Pons (tissue), 1 donor: ENCODE results near the gene VENTX.
"Not testable (repeated sequence)": the region's sequence is repeated elsewhere in the genome, so short reads cannot be mapped to it uniquely, and the experiment has no call there.

Experiments
- DNase-seq: peaks from one replicate; pipeline ENCODE4 v3.0.0-alpha.2; 2016; ENCODE audit warnings: low spot score

VENTX gene

DNA sequence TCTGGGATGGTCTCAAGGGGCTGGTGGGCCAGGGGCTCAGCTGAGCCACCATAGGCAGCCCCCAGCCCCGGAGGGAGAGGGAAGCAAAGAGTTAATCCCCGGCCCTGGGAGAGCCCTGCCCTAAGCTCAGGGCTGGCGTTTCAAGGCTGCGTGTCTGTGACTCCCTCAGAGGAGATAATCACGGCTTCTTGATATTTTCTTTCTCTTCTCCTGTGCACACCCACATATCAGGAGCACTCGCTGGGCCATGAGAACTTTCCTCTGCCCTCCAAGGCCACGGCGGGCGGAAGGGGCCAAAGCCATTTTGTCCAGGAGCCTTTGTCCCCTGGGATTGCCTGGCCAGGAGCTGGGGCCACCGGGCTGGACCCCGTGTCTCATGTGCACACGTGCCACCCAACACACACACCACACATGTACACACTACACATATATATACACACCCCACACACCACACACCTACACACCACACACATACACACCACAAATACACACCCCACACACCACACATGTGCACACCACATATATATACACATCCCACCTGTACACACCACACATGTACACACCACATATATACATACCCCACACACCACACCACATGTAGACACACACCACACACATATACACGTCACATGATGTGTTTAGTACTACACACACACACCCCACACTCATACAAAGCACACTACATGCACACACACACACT is 16.9 kb downstream of the VENTX start:
- DNase-seq, result no peak

DNA sequence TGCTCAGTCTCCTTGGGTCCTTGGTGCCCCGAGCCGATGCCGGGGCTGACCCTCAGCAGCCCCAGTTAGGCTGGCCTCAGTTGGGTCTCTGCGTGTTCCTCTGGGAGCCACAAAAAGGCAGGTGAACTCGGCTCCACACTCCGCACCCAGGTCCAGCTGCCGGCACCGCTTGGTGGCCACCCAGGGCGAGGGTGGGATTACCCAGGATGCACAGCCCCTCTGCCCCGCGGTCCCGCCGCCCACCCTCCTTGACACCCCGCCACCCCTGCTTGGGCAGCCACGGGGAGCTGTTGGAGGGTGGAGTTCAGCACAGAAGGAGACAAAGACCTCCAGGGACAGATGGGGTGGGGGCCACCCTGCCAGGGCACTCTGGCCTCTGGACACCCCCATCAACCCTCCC is 17.7 kb downstream of the VENTX start:
- no peak for DNase-seq

DNA sequence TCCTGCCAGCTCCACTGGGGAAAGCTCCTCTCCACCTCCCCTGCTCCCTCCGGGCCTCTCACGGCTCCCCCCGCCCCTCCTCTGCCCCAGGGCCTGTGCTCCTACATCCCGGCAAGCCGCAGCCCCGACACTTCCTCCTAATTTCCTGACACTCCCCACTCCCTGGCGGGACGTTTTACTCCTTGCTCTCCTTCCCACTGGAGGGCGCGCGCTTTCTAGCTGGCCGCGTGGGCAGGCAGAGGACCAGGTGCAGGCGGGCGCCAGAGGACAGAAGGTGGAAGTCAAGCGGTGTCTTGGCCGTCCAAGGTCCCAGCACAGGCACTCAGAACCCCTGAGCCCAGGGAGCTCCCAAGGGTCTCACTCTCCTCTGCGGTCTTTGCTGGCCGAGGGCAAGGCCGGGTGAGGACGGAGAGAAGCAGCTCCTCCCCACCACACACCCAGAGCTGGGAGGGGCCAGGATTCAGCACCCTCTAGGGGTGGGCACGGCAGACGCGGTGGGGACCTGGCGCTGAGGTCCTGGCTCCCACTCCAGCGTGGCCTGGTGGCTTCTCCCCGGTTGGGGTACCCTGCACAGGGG is 19.9 kb downstream of the VENTX start:
- peak; percentile 17 for DNase-seq

DNA sequence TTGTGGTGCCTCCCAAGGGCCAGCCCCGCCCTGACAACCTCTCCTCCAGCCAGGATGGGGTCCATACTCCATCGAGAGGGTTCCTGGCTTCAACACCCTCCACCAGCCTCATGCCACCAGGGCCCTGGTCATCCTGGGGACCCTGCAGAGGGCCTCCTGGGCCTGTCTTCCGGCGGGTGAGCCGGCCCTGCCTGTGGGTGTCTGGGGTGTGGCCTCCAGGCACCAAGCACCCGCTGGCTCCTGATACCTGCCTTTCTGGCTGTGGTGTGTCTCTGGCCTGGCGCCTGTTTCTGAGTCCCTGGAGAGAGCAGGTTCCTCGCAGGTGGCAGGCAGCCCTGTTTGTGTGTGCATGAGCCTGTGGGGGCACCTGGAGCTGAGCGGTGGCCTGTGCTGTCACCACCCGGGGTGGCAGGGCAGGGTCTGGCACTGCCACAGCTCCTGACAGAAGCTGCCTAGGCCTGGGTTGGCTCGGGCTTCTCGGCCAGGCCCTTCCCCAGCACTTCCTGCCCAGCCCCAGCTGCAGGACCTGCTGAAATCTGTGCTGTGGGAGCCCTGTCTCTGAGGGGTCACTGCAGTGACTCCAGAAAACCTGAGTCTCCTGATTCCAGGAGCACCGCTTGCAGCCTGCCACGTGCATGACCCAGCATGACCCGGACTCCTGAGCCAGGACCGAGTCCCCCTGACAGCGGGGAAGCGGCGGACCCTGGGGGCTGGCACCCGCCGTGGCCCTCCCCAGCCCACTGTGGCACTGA is 20.6 kb downstream of the VENTX start:
- DNase-seq, result no peak

DNA sequence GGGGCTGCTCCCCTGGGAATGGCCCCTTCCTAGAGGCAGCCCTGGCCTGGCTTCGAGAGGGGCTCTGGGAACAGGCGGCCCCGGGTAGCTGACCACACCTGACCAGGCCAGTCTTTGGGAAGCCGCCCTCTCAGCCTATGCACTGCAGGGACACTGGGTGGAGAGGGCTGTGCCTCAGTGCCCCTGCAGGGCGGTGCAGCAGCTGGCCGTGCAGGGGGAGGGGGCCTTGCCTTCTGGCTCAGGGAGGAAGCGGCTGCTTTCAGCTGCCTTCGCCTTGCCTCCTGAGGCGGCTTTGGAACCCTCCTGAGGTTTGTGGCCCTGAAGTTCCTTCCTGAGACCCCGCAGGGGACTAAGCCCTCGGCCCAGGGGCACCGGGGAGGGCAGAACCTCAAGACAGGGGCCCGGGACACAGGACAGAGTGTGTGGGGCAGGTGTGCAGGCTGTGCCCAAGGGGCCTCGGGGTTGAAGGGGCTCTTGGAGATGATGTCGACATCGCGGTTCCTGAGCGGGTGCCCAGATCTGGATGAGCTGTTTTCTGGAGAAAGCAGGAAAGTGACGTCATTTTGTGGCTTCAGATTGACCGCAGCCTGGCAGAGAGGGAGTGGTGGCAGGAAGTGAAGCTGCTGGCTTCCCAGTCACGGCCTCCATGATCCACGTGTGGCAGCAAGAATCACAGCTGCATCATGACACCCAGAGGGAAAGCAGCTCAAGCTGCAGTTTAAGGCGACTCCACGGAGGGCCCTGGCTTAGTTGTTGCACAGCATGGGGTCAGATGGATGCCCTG is 21.4 kb downstream of the VENTX start:
- DNase-seq, result peak; percentile 75

DNA sequence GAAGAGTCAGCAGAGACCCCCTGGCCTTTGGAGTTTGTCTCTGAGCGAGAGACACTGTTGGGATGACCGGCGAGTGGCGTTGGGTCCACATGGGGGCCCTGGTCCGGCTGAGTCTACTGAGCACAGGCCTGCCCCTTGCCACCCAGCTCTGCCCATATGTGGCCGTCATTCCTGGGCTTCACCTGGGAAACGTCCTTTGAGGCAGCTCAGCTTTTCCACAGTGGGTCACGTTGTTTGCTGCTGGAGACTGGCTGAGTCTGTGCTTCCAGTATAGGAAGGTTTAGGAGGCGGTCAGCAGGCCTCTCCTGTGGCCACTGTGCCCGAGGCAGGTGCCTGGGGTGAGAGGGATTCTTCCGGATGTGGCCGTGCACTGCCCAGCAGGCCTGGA is 21.9 kb downstream of the VENTX start:
- DNase-seq, result no peak

DNA sequence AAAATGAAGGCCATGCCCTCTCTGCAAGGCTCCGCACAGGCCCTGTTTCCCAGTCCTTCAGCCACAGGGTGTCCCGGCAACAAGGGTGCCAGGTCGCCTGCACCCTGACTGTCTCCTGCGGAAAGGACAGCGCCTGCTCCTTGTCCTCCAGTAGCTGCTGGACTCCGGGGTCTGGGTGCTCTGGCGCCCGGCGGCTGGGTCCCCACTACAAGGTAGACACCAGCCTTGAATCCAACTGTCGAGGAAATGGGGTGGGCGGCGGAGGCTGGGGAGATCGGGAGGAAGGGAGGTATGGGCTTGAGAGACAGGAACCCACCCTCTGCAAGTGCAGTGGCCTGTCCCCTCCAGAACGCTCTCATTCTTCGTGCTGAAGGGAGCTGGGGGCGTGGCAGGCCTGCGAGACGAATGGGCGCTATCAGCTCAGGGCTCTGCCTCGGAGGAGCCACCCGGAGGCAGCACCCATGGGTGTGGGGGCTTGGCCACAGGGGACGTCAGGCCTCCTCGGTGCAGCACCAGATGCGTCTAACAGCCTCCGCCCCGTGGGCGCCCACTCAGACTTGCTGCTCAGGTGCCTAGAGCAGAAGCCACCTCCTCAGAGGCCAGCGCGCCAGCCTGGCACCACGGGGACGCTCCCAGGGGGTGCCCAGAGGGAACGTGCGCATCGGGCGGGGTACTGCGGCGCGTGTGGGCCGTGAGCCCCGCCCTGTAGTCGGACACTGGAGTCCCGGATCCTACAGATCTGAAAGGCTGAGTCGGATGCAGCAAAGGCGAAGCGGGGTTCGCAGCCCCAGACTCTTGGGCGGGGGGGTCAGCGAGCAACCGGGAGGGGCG is 23.5 kb downstream of the VENTX start:
- DNase-seq, result peak; percentile 20

DNA sequence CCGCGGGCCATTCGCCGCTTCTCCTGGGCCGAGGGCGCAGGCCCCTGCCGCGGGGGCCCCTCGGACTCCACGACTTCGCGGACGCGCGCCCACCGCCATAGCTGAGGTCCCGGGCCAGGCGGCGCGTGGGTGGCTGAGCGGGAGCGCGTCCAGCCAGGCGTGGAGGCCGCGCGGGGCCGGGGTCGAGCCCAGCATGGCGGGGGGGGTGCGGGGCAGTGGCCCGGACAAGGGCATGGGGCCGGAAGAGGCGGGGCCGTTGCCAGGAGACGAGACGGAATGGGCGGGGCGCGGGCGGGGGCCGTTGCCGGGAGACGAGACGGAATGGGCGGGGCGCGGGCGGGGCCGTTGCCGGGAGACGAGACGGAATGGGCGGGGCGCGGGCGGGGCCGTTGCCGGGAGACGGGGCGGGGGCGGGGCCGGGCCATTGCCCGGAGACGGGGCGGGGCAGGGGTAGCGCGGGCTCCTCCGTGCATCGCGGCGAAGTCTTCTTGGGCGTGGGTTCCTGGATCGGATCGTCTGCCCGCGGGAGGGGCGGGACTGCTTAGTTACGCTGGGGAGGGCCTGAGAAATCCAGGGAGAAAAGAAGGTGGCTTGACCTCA is 24.2 kb downstream of the VENTX start:
- peak; percentile 48 for DNase-seq

DNA sequence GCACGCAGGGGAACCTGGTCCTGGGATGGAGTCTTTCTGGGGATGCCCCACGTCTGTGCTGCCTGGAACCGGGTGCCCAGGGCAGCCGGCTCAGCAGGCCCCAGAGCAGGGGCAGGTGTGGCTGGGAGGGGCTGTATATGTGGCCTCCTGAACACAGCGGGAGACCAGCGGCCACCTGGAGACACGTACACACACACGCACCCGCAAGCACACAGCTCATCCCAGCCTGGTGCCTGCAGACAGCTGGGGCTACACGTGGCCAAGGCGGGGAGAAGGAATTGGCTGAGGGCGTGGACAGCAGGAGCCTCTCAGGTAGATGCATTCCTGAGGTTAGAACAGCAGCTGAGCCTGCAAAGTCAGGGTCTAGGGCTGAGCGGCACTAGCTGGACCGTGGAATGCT is 25.0 kb downstream of the VENTX start:
- no peak for DNase-seq

DNA sequence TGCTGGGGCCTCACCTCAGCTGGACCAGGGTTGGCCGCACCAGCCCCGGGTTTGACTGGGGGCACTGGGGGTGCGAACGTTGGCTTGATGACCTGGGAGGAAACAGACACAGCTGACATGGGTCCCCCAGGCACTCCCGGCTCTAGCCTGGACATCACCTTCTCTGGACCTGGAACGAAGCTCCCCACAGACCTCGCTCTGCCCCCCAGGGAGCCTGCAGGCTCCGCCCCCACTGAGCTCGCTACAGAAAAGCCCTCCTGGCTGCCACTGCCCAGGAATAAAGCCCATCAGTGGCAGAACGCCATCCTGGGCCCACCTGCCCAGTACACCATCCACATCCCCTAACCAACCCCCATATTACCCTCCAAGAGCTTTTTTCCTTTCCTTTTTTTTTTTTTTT is 26.0 kb downstream of the VENTX start:
- no peak for DNase-seq

DNA sequence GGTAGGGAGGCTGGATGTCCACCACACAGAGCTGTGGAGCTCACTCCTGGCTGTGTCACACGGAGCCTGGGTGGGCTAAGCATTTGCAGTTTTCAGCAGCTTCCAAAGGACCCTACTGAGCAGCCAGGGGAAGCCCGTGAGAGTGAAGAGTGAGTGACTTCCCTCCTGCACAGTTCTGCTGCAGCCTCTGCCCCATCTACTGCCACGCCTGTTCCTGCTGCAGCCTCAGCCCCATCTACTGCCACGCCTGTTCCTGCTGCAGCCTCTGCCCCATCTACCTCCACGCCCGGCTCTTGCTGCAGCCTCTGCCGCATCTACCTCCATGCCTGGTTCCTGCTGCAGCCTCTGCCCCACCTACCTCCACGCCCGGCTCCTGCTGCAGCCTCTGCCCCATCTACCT is 26.8 kb downstream of the VENTX start:
- no peak for DNase-seq

DNA sequence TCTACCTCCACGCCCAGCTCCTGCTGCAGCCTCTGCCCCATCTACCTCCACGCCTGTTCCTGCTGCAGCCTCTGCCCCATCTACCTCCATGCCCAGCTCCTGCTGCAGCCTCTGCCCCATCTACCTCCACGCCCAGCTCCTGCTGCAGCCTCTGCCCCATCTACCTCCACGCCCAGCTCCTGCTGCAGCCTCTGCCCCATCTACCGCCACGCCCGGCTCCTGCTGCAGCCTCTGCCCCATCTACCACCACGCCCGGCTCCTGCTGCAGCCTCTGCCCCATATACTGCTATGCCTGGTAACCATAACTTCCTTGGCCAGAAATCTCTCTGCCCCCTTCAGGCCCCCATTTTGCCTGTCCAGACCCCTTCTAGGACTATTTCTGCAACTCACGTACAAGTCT is 27.4 kb downstream of the VENTX start:
- not testable (repeated sequence) for DNase-seq

DNA sequence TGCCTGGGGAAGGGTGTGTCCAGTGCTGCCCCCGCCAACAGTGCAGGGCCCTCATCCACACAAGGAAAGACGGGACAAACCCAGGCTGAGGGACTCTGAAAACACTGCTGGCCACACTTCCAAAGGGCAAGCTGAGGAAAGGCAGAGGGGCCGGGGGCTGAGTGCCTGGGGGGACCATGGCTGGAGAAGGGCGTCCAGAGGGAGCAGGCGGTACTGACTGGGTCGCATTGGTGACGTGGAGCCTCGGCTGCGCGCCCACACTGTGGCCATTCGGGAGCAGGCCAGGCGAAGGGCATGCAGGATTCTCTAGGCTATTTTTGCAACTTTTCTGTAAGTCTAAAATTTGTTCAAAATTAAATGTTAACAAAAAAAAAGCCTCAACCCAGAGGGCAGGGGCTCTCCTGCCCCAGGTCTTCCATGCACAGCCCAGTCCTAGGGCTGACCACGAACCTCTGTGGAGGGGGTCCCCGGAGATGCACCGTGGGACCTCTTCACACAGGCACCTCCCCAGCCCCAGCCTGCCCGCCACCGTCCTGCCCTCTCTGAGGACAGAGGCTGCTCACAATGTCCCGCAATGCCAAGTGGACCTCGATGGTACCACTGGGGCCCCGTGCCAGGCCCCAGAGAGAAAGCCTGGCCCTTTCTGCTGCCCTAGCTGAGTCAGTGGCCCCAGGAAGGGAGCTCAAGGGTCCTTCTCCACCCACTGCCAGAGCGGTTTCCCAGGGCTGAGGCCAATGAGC is 28.6 kb downstream of the VENTX start:
- DNase-seq, result no peak

DNA sequence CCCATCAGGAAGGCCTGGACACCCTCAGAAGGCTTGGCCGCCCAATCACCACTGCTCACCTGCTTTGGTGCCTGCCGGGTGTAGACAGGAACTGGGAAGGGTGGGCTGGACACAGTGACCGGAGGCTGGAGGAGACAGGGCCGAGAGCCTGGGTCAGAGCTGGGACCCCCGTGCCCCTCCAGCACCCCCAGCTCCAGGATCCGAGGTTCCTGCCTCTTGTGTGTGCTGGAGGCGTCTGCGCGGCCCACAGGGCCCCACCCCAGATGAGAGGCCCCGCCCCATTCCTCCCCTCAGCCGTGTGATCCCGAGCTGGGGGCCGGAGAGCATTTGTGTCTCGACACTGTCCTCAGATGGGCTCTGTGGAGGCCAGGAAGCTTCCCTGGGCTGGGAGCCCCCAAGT is 29.6 kb downstream of the VENTX start:
- no peak for DNase-seq

DNA sequence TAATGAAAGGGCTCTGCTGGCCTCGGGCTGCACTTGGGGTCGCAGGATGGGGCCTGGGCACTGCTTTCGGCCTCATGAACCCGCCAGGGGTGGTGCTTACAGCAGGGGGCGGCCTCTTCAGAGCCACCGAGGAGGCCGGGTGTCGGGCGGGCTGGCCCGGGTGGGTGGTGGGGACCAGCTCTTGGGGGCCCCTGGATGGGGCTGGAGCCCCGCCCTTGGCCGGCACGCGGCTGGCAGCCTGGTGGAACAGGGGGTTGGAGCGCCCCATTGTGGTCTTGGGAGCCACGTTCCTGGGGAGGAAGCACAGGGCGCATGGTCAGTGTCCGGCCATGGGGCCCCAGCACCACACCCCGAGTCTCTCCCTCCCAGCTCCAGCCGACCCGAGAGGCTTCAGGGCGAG is 30.2 kb downstream of the VENTX start:
- DNase-seq, result no peak

DNA sequence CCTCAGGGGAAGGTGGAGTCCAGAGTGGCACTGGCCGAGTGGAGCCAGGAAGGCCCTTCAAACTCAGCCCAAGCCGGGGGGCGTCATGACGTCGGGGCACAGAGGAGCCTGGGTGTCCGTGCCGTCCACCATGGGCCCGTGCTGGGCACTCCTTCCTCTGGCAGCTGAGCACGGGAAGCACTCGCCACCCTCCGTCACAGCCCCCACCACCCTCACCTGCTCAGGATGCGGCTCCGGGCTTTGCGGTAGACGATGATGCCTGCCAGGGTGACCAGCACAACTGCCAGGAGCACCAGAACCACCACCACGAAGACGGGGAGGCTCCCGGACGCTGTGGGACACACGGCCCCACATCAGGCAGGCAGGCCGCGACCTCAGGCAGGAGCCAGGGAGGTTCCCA is 30.9 kb downstream of the VENTX start:
- no peak for DNase-seq

DNA sequence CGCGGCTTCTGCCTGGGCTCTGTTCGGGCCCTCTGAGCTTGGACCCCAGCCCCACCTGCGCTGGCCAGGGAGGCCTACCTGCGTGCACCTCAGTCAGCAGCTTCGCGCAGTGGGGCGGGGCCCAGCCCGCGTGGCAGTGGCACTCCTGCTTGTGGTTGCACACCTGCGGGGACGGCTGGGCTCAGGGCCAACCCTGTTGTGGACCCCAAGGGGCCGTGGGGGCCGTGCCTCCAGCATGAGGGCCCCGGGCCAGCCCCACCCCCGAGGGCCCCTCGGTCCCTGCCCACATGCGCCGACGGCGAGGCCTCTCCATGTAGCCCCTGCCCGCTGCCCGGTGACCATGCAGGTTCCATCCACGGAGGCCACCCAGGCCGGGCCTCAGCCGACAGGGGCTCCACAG is 31.7 kb downstream of the VENTX start:
- DNase-seq, result no peak

DNA sequence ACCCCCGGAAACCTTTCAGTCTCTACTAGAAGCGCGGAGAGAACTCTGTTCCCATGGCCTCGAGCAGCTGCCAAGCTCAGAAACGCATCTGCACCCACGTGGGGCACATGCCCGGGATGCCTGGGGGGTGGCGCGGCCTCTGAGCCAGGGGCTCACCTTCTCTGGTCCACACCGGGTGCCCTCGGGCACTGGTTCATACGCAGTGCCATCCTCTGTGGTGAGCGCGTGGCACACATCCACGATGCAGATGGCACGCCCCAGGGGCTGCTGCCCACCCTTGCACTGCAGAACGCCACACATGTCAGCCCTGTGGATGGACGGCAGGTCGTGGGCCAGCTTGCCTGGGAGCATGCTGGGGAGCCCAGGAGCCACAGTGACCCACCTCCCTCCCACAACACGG is 32.5 kb downstream of the VENTX start:
- no peak for DNase-seq

DNA sequence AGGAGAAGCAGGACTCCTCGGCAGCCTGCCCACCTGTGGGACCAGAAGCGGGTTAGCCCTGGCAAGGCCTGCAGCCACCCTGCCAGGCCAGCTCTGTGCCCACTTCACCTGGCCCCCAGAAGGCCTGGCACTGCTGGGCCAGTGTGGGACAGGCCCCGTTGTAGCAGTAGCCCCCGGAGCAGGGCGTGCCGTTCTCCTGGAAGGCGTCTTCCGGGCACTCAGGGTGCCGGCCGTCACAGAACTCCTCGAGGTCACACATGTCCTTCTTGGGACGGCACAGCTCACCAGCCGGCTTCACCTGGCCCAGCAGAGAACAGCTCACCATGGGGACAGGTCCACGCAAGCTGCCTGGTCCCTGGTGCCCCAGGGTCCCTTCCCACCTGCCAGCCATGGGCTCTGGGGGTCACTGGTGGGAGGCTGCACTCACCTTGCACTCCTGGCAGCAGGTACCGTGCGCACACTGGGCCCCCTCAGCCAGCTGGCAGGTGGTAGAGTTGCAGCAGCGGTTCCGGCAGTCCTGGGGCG is 33.2 kb downstream of the VENTX start:
- DNase-seq, result no peak

DNA sequence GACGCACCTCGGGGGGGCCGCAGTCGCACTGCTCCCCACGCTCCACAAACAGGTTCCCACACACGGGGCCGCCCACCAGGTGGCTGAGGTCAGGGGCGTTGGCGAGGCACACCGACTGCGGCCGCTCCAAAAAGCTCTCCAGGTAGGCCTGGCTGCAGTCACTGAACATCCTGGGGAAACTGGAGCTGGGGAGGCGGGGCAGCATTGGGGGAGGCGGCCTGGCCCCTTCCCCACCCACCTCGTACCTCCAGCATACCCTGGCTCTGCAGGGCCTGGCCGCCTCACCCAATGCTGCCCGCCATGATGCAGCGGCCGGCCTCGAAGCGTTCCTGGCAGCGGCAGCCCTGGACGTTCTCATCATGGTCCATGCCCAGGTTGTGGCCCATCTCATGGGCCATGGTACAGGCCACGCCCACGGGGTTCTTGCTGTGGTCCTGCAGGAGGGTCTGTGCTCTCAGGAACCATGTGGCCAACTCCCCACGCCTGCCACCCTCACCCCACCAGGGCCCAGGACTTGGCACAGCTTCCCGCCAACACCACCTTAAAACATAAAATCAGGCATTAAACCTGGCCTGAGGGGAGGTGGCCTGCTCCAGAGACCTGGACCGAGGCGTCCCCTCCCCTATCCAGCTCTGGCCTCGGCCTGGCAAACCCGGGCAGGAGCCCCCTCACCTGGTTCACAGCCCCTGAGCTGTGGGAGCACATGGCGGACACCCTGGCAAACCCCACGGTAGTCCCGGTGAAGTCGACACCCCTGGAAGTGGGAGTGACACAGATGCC is 34.1 kb downstream of the VENTX start:
- no peak for DNase-seq
